Naive thymus-derived CD4-positive, alpha-beta T cell (primary cell): ENCODE data around the gene MAP2K3. TPM values are rescaled to one million over a fixed set of nuclear protein-coding genes. Genes with fewer than 3 reads are reported as not detected.
"Not testable (repeated sequence)": the region's sequence is repeated elsewhere in the genome, so short reads cannot be mapped to it uniquely, and the experiment has no call there.

ENCODE experiments used
- ATAC-seq: fragments of 150-1000 bp; cut with Tn5 transposase; 2 replicates; pipeline ENCODE4 v1.10.0; 2021; ENCODE audit warnings: mild to moderate bottlenecking, moderate library complexity
- CTCF ChIA-PET: fragments of 350-600 bp; sonication (Branson Sonifier 250); formaldehyde crosslinking; loops from one replicate; lab custom pipeline; 2021; ENCODE audit warnings: antibody characterized with exemption; lab: Charles Lee
- POLR2A ChIA-PET: fragments of 350-600 bp; sonication (Branson Sonifier 250); formaldehyde crosslinking; loops from one replicate; lab custom pipeline; 2021; ENCODE audit warnings: antibody characterized with exemption, inconsistent platforms; lab: Charles Lee
- DNase-seq, 9 donors: peaks; one replicate each; pipeline versions ENCODE4 v3.0.0 to v3.0.0-alpha.2; 2020 to 2022; ENCODE audit warnings: mixed read lengths in 1 of 9
- H3K27ac ChIP-seq: one replicate; pipeline ENCODE4 v1.7.0; 2013; ENCODE audit warnings: mild to moderate bottlenecking, low read depth, low read length, moderate library complexity
- H3K27me3 ChIP-seq, 2 donors: one replicate each; pipeline ENCODE4 v1.7.0; 2013; ENCODE audit warnings: low read length in 2 of 2, mild to moderate bottlenecking in 2 of 2, moderate library complexity in 2 of 2; ENCODE audit not compliant: control insufficient read depth in 2 of 2, insufficient read depth in 2 of 2
- H3K36me3 ChIP-seq, 3 experiments: 1 replicate in 2 of 3; 2 replicates in 1 of 3; pipeline ENCODE4 v1.7.0; 2013; ENCODE audit warnings: low read length in 3 of 3, mild to moderate bottlenecking in 3 of 3, moderate library complexity in 1 of 3; ENCODE audit not compliant: insufficient read depth in 3 of 3, control insufficient read depth in 2 of 3
- H3K4me1 ChIP-seq, 2 donors: one replicate each; pipeline ENCODE4 v1.7.0; 2013; ENCODE audit warnings: low read length in 2 of 2, mild to moderate bottlenecking in 2 of 2, moderate library complexity in 1 of 2; ENCODE audit not compliant: control insufficient read depth in 2 of 2, insufficient read depth in 2 of 2
- H3K4me3 ChIP-seq: 2 replicates; pipeline ENCODE4 v1.7.0; 2013; ENCODE audit warnings: mild to moderate bottlenecking, low read length
- H3K9me3 ChIP-seq, 3 experiments: 1 replicate in 2 of 3; 2 replicates in 1 of 3; pipeline ENCODE4 v1.7.0; 2013; ENCODE audit warnings: low read length in 3 of 3; ENCODE audit not compliant: control insufficient read depth in 2 of 3
- H3K27ac Mint-ChIP-seq, 9 donors: one replicate each; pipeline ENCODE4 v1.8.0; 2020 to 2022; ENCODE audit warnings: mixed read lengths in 9 of 9, mild to moderate bottlenecking in 8 of 9, moderate library complexity in 5 of 9, inconsistent platforms in 2 of 9
- H3K27me3 Mint-ChIP-seq, 5 donors: one replicate each; pipeline ENCODE4 v1.8.0; 2021 to 2022; ENCODE audit warnings: mixed read lengths in 5 of 5, mild to moderate bottlenecking in 1 of 5
- H3K36me3 Mint-ChIP-seq, 5 donors: one replicate each; pipeline ENCODE4 v1.8.0; 2020 to 2022; ENCODE audit warnings: mixed read lengths in 5 of 5, mild to moderate bottlenecking in 3 of 5, inconsistent platforms in 1 of 5
- H3K4me1 Mint-ChIP-seq, 7 donors: one replicate each; pipeline ENCODE4 v1.8.0; 2020 to 2022; ENCODE audit warnings: mixed read lengths in 7 of 7, mild to moderate bottlenecking in 3 of 7, inconsistent platforms in 1 of 7
- H3K4me3 Mint-ChIP-seq, 10 donors: one replicate each; pipeline ENCODE4 v1.8.0; 2020 to 2022; ENCODE audit warnings: mild to moderate bottlenecking in 10 of 10, mixed read lengths in 10 of 10, moderate library complexity in 6 of 10, inconsistent platforms in 2 of 10
- H3K9me3 Mint-ChIP-seq, 11 donors: one replicate each; pipeline ENCODE4 v1.8.0; 2020 to 2022; ENCODE audit warnings: mixed read lengths in 11 of 11, mild to moderate bottlenecking in 4 of 11, inconsistent platforms in 1 of 11, moderate library complexity in 1 of 11
- intact Hi-C, 2 donors: fragments of 100-400 bp; cut with micrococcal nuclease; formaldehyde crosslinking; loops; one replicate each; pipeline ENCODE4 v1.15.1; 2023
- polyA plus RNA-seq, 2 donors: library from polyadenylated mRNA; unstranded; fragments of 300-500 nt; fragmentation: Illumina TruSeq; gene quantifications; one replicate each; pipeline ENCODE4 v1.2.3, GENCODE V29; 2021
- total RNA-seq, 6 experiments: library from RNA in 5 of 6; stranded (reverse) in 5 of 6; gene quantifications; 1 replicate in 5 of 6; 2 replicates in 1 of 6; pipeline ENCODE4 v1.2.3 and lab custom pipeline; 2021 to 2026

The MAP2K3 gene
- total and polyA plus RNA-seq, 7 experiments from 2014 or later, result 37.5 to 127 (median 47.7) TPM

DNA sequence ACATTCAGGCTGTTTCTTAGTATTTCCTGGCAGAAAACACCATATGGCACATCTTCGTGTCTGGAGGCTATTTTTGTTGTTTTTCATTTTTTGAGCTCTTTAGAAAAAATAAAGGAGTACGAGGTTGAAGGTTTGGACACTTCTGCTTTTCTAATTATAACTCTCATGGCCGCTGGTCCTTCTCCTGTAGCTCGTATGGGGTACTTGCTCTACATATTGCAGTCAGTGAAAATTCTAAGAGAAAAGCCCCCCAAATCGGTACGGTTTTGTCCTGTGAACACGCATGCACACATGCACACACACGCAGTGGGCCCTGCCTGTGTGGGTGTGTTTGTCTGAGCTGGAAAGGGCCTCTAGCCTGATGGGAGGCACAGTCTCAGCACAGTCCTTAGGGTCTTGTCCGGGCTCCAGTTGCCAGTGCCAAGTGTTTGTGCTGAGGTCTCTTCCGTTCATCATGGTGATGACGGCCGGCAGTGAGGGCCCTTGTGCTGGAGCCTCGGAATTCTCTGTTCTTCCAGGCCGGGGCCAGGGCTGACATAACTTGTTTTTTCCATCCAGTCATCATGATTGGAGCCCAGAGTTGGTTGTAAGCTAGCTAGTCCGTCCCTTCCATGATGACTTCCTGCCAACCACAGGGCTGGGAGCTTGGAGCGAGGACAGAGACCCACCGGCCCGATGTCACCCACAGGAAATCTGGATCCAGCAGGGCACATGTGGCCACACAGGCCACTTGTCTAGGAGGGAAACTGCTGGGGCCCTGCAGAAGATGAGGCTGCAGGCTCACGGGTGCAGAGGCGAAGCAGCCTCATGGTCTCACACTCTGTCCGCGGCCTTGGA is 26.5 kb downstream of the MAP2K3 start:
- H3K9me3 ChIP-seq, CTCF ChIA-PET, H3K4me1 Mint-ChIP-seq, POLR2A ChIA-PET, H3K9me3 Mint-ChIP-seq, ATAC-seq, H3K4me3 ChIP-seq, H3K27me3 ChIP-seq, H3K27me3 Mint-ChIP-seq, H3K27ac ChIP-seq, H3K4me3 Mint-ChIP-seq, H3K4me1 ChIP-seq, DNase-seq: not testable (repeated sequence)
- intact Hi-C loops, result loop anchor here in 1 of 2 donors (10.0 kb wide), 1 partner anchor 204 kb away; no protein-coding TSS in a partner anchor
- Mint-ChIP-seq H3K27ac (peak overlapping the region in 1 of 9 donors; percentile 21), H3K36me3 (peaks cover 5 to 30% (median 15%) of the 10 kb centered on the region in 5 donors)
- H3K36me3 ChIP-seq, result peaks cover 0 to 37% (median 4%) of the 10 kb centered on the region in 3 experiments

DNA sequence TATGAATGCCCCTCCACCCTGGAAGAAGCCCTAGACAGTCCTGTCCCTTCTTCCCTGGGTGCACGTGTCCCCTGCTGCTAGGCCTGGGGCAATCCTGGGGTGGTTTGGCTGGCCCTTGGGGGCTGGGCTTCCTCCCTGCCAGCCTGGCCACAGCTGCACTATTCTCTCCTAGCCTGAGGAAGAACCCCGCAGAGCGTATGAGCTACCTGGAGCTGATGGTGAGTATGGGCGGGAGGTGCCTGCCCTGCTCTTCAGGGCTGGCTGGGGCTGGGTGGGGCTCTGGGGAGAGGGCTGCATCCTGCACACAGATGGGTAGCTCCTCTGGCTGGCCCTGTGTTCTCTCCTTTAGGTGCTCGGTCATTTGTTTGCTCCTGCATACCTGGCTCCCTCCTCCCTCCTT is 28.8 kb downstream of the MAP2K3 start:
- peaks cover 0 to 2% (median 0%) of the 10 kb centered on the region in 7 donors for H3K4me1 Mint-ChIP-seq
- no peak overlapping the region for H3K4me3 ChIP-seq
- peaks cover 0 to 6% (median 2%) of the 10 kb centered on the region in 11 donors for H3K9me3 Mint-ChIP-seq
- no peak overlapping the region for H3K27ac ChIP-seq
- no peak overlapping the region for H3K4me3 Mint-ChIP-seq
- intact Hi-C loops, result loop anchor here in 1 of 2 donors (10.0 kb wide), 1 partner anchor 201 kb away; no protein-coding TSS in a partner anchor
- no peaks in the 10 kb centered on the region for H3K4me1 ChIP-seq
- H3K9me3 ChIP-seq, result peaks cover 0 to 6% (median 0%) of the 10 kb centered on the region in 3 experiments
- peaks cover 0 to 25% (median 4%) of the 10 kb centered on the region in 3 experiments for H3K36me3 ChIP-seq
- H3K27ac Mint-ChIP-seq, result peak overlapping the region in 4 of 9 donors; percentile 9 to 53 (median 34)
- peaks cover 5 to 17% (median 14%) of the 10 kb centered on the region in 5 donors for H3K36me3 Mint-ChIP-seq
- no peaks in the 10 kb centered on the region for H3K27me3 ChIP-seq
- CTCF ChIA-PET, result no interaction called here
- peak in 1 of 9 donors; percentile 14 for DNase-seq
- POLR2A ChIA-PET, result no interaction called here
- no peak for ATAC-seq
- no peaks in the 10 kb centered on the region for H3K27me3 Mint-ChIP-seq

GRCh38 chr17:21313761-21314160 is 29.2 kb downstream of the MAP2K3 start:
- ATAC-seq, H3K4me3 Mint-ChIP-seq, POLR2A ChIA-PET, H3K4me3 ChIP-seq, H3K4me1 Mint-ChIP-seq, DNase-seq, CTCF ChIA-PET, H3K4me1 ChIP-seq, H3K9me3 ChIP-seq, H3K27ac ChIP-seq, H3K27me3 ChIP-seq, H3K27me3 Mint-ChIP-seq, H3K9me3 Mint-ChIP-seq: not testable (repeated sequence)
- Mint-ChIP-seq H3K27ac (peak overlapping the region in 2 of 9 donors; percentile 25 to 31), H3K36me3 (peaks cover 2 to 13% (median 11%) of the 10 kb centered on the region in 5 donors)
- peaks cover 0 to 20% (median under 1%) of the 10 kb centered on the region in 3 experiments for H3K36me3 ChIP-seq
- intact Hi-C loops, result loop anchor here in 1 of 2 donors (10.0 kb wide), 1 partner anchor 201 kb away; no protein-coding TSS in a partner anchor

GRCh38 chr17:21314261-21314664 is 29.8 kb downstream of the MAP2K3 start:
- CTCF ChIA-PET, result not testable (repeated sequence)
- intact Hi-C loops, result loop anchor here in 1 of 2 donors (10.0 kb wide), 1 partner anchor 201 kb away; no protein-coding TSS in a partner anchor

DNA sequence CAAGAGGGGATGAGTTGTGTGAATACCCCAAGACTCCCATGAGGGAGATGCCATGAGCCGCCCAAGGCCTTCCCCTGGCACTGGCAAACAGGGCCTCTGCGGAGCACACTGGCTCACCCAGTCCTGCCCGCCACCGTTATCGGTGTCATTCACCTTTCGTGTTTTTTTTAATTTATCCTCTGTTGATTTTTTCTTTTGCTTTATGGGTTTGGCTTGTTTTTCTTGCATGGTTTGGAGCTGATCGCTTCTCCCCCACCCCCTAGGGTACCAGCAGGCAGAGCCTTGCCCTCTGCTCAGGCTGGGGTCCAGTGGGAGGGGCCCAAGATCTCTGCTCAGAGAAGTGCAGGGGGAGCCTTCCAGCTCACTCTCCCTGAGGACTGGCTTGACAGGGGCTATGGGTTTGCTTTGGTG is 30.2 kb downstream of the MAP2K3 start:
- H3K4me3 ChIP-seq, POLR2A ChIA-PET, H3K27ac ChIP-seq, H3K4me1 ChIP-seq, H3K4me1 Mint-ChIP-seq, H3K27me3 Mint-ChIP-seq, DNase-seq, H3K9me3 ChIP-seq, H3K27ac Mint-ChIP-seq, ATAC-seq, H3K9me3 Mint-ChIP-seq, H3K4me3 Mint-ChIP-seq, H3K27me3 ChIP-seq, H3K36me3 Mint-ChIP-seq: not testable (repeated sequence)
- CTCF ChIA-PET, result interaction anchor here (0.7 kb wide), 1 partner anchor 252 kb away, joined by 3 read pairs; no protein-coding TSS in a partner anchor
- peaks cover 0 to 16% (median 0%) of the 10 kb centered on the region in 3 experiments for H3K36me3 ChIP-seq
- intact Hi-C loops, result loop anchor here in 1 of 2 donors (10.0 kb wide), 1 partner anchor 200 kb away; no protein-coding TSS in a partner anchor

More at GRCh38 chr17:21314261-21314664, 29.8 kb downstream of the MAP2K3 start:
- H3K27ac ChIP-seq, H3K9me3 ChIP-seq, H3K27me3 Mint-ChIP-seq, H3K27ac Mint-ChIP-seq, H3K4me3 Mint-ChIP-seq, POLR2A ChIA-PET, H3K36me3 Mint-ChIP-seq, H3K4me1 ChIP-seq, H3K4me1 Mint-ChIP-seq, ATAC-seq, H3K27me3 ChIP-seq, H3K9me3 Mint-ChIP-seq, H3K4me3 ChIP-seq: not testable (repeated sequence)
- H3K36me3 ChIP-seq, result peaks cover 0 to 16% (median 0%) of the 10 kb centered on the region in 3 experiments
- DNase-seq, result peak in 1 of 9 donors; percentile 19

- H3K9me3 Mint-ChIP-seq, H3K4me1 ChIP-seq, H3K4me1 Mint-ChIP-seq, H3K9me3 ChIP-seq, H3K27ac ChIP-seq, POLR2A ChIA-PET, H3K27me3 Mint-ChIP-seq, H3K27ac Mint-ChIP-seq, H3K27me3 ChIP-seq, H3K4me3 ChIP-seq, H3K36me3 Mint-ChIP-seq, H3K4me3 Mint-ChIP-seq, ATAC-seq: not testable (repeated sequence)
- intact Hi-C loops, result loop anchor here in 1 of 2 donors (10.0 kb wide), 1 partner anchor 199 kb away; no protein-coding TSS in a partner anchor
- peaks cover 0 to 12% (median 0%) of the 10 kb centered on the region in 3 experiments for H3K36me3 ChIP-seq
- CTCF ChIA-PET, result interaction anchor here (0.7 kb wide), 1 partner anchor 252 kb away, joined by 3 read pairs; no protein-coding TSS in a partner anchor
- peak in 1 of 9 donors; percentile 4 for DNase-seq
Measured at GRCh38 chr17:21315246-21316000, 30.9 kb downstream of the MAP2K3 start.
